Endothelial cell of umbilical vein (primary cell): ENCODE measurements around the gene DNAJC25. TPM values are rescaled to one million over a fixed set of nuclear protein-coding genes. Genes with fewer than 3 reads are reported as not detected.

Experiments used
- BruUV-seq: library from RNA; stranded (reverse); fragments of 400-500 nt; replicated peaks from 2 replicates; lab custom pipeline; 2021; lab: Mats Ljungman, UMichigan
- CTCF ChIA-PET: fragments of 300-600, 350-600 bp; sonication (Branson Sonifier 250); formaldehyde crosslinking; loops from one replicate; lab custom pipeline; 2021; ENCODE audit warnings: antibody characterized with exemption, inconsistent platforms; lab: Charles Lee
- POLR2A ChIA-PET: fragments of 300-600, 350-600 bp; sonication (Branson Sonifier 250); formaldehyde crosslinking; loops from one replicate; lab custom pipeline; 2021; ENCODE audit warnings: antibody characterized with exemption, inconsistent platforms; lab: Charles Lee
- DNase-seq: peaks from one replicate; pipeline ENCODE4 v3.0.0-alpha.2; 2011; ENCODE audit warnings: low read depth, low spot score
- FAIRE-seq: peaks from 2 replicates; lab custom pipeline; 2011; peaks lifted over from hg19 to GRCh38; lab: Jason Lieb, UNC
- H2AFZ ChIP-seq: 2 replicates; pipeline ENCODE4 v1.6.0; 2012; ENCODE audit warnings: low read depth, low read length, control low read depth, inconsistent platforms
- H3K27ac ChIP-seq: 2 replicates; pipeline ENCODE4 v1.5.1; 2011; ENCODE audit warnings: low read depth, mild to moderate bottlenecking, control low read depth, low read length, moderate library complexity; ENCODE audit not compliant: insufficient read depth
- H3K27me3 ChIP-seq, 2 experiments: 2 replicates each; pipeline versions ENCODE4 v1.6.0 to v1.6.1; 2011; ENCODE audit warnings: low read length in 2 of 2, mixed read lengths in 1 of 2; ENCODE audit not compliant: control insufficient read depth in 2 of 2, insufficient read depth in 2 of 2
- H3K36me3 ChIP-seq, 2 experiments: 2 replicates in 1 of 2; 3 replicates in 1 of 2; pipeline ENCODE4 v1.5.1; 2011; ENCODE audit warnings: low read length in 2 of 2, mild to moderate bottlenecking in 1 of 2, moderate library complexity in 1 of 2; ENCODE audit not compliant: control insufficient read depth in 2 of 2, insufficient read depth in 2 of 2; ENCODE audit errors: extremely low read depth in 1 of 2
- H3K4me1 ChIP-seq: 3 replicates; pipeline ENCODE4 v1.5.1; 2011; ENCODE audit warnings: mild to moderate bottlenecking, low read length; ENCODE audit not compliant: control insufficient read depth, insufficient read depth; ENCODE audit errors: extremely low read depth
- H3K4me2 ChIP-seq: 2 replicates; pipeline ENCODE4 v1.6.1; 2011; ENCODE audit warnings: low read length, control low read depth, mixed read lengths; ENCODE audit not compliant: insufficient read depth
- H3K4me3 ChIP-seq, 3 experiments: fragments of 200-600 bp in 1 of 3; sonication (generic), shearing (Covaris generic) in 1 of 3; replicated peaks in 1 of 3; 2 replicates each; pipeline ENCODE4 v1.5.1; 2011 to 2016; ENCODE audit warnings: control low read depth in 3 of 3, low read length in 3 of 3, mild to moderate bottlenecking in 2 of 3, inconsistent platforms in 1 of 3, low read depth in 1 of 3, moderate library complexity in 1 of 3; ENCODE audit not compliant: insufficient read depth in 1 of 3
- H3K79me2 ChIP-seq: 2 replicates; pipeline ENCODE4 v1.6.0; 2012; ENCODE audit warnings: low read length, inconsistent platforms; ENCODE audit not compliant: control insufficient read depth, insufficient read depth
- H3K9ac ChIP-seq: replicated peaks from 2 replicates; pipeline ENCODE3; 2011; ENCODE audit warnings: low read length, control low read depth; ENCODE audit not compliant: insufficient read depth; ENCODE audit errors: extremely low read depth
- H3K9me1 ChIP-seq: replicated peaks from 3 replicates; pipeline ENCODE4 v1.6.0; 2011; ENCODE audit warnings: mild to moderate bottlenecking, low read length; ENCODE audit not compliant: control insufficient read depth, insufficient read depth; ENCODE audit errors: extremely low read depth
- H3K9me3 ChIP-seq: replicated peaks from 2 replicates; pipeline ENCODE4 v1.5.1; 2012; ENCODE audit warnings: low read length, inconsistent platforms; ENCODE audit not compliant: control insufficient read depth, insufficient read depth
- H4K20me1 ChIP-seq: replicated peaks from 2 replicates; pipeline ENCODE3; 2011; ENCODE audit warnings: mild to moderate bottlenecking, low read length; ENCODE audit not compliant: control insufficient read depth, insufficient read depth; ENCODE audit errors: extremely low read depth
- CTCF ChIP-seq, 2 donors: IDR thresholded peaks; 1 replicate in 1 of 2; 2 replicates in 1 of 2; pipeline ENCODE4 v1.5.1; 2011; ENCODE audit warnings: low read length in 2 of 2, mild to moderate bottlenecking in 2 of 2, moderate library complexity in 2 of 2, control low read depth in 1 of 2, inconsistent platforms in 1 of 2, low read depth in 1 of 2; ENCODE audit not compliant: insufficient read depth in 1 of 2; ENCODE audit errors: extremely low read depth in 1 of 2
- EZH2 ChIP-seq: IDR thresholded peaks from 2 replicates; pipeline ENCODE4 v1.6.1; 2012; ENCODE audit warnings: borderline replicate concordance, low read depth, mild to moderate bottlenecking, moderate library complexity, low read length, inconsistent platforms; ENCODE audit not compliant: severe bottlenecking
- FOS ChIP-seq: IDR thresholded peaks from 2 replicates; pipeline ENCODE4 v1.6.1; 2011; ENCODE audit warnings: mild to moderate bottlenecking, low read length, moderate library complexity, borderline replicate concordance; ENCODE audit not compliant: insufficient read depth
- GATA2 ChIP-seq: IDR thresholded peaks from 2 replicates; pipeline ENCODE4 v1.7.0; 2011; ENCODE audit warnings: low read depth, mild to moderate bottlenecking, moderate library complexity, mixed read lengths, low read length; ENCODE audit not compliant: insufficient read length, insufficient read depth
- JUN ChIP-seq: IDR thresholded peaks from 2 replicates; pipeline ENCODE4 v1.6.1; 2011; ENCODE audit warnings: borderline replicate concordance, low read depth; ENCODE audit not compliant: insufficient read length, insufficient read depth
- MAX ChIP-seq: IDR thresholded peaks from 2 replicates; pipeline ENCODE4 v1.6.1; 2011; ENCODE audit not compliant: insufficient read depth, insufficient read length
- MYC ChIP-seq: IDR thresholded peaks from one replicate; pipeline ENCODE4 v1.6.1; 2011; ENCODE audit warnings: mild to moderate bottlenecking, low read depth, low read length
- POLR2A ChIP-seq: IDR thresholded peaks from 2 replicates; pipeline ENCODE4 v1.6.1; 2012; ENCODE audit warnings: low read depth, mild to moderate bottlenecking, control low read depth, low read length
- POLR2AphosphoS5 ChIP-seq: IDR thresholded peaks from 2 replicates; pipeline ENCODE4 v1.6.1; 2012; ENCODE audit warnings: low read depth, mild to moderate bottlenecking, control low read depth, low read length, moderate library complexity; ENCODE audit not compliant: insufficient read depth
- dilution Hi-C: fragments of 300-500 bp; cut with MboI; formaldehyde crosslinking; loops from one replicate; pipeline ENCODE4 v1.15.0; 2019; ENCODE audit warnings: low sequenced_read_pairs; ENCODE audit not compliant: extremely low pct_ligation_motif_present
- intact Hi-C: fragments of 100-400 bp; cut with micrococcal nuclease; formaldehyde crosslinking; loops from one replicate; pipeline ENCODE4 v1.10.0; 2022
- polyA plus RNA-seq, 4 experiments: library from polyadenylated mRNA; depleted of rRNA in 3 of 4; stranded (reverse) in 3 of 4; unstranded in 1 of 4; fragments of >200 nt; gene quantifications; 2 replicates each; pipeline versions ENCODE4 v1.2.1 to v1.2.3, GENCODE V29; 2011 to 2012; ENCODE audit warnings: missing spikeins in 1 of 4
- total RNA-seq: library from RNA; stranded (reverse); gene quantifications from 2 replicates; pipeline ENCODE4 v1.2.3, GENCODE V29; 2021

Gene DNAJC25
- total and polyA plus RNA-seq, 2 donors (not counting 3 experiments of a cell fraction or from before 2014, with no cell fraction given) = 1.7 to 5.5 TPM

GRCh38 chr9:111628411-111628810 is 2.7 kb upstream of the DNAJC25 start:
- Histone ChIP-seq H3K27me3 (no peaks in the 10 kb centered on the region), H3K9ac (no peak overlapping the region), H3K79me2 (peaks cover 20% of the 10 kb centered on the region), H3K4me1 (peaks cover 20% of the 10 kb centered on the region), H2AFZ (no peak overlapping the region), H3K27ac (no peak overlapping the region), H3K36me3 (no peaks in the 10 kb centered on the region), H3K4me2 (no peak overlapping the region), H3K9me3 (no peaks in the 10 kb centered on the region), H3K4me3 (no peak overlapping the region), H4K20me1 (peaks cover 4% of the 10 kb centered on the region), H3K9me1 (no peaks in the 10 kb centered on the region)
- intact Hi-C loops (no loop called here), dilution Hi-C loops (no loop called here)
- TF ChIP-seq GATA2 (no peak), CTCF (IDR thresholded peaks at IDR 0.05; ENCODE audit: extremely low read depth in 1 of 2, insufficient read depth in 1 of 2, low read depth in 1 of 2, low read length in 2 of 2) (no peak), JUN (no peak), MYC (no peak), EZH2 (no peak), FOS (no peak), POLR2AphosphoS5 (no peak), POLR2A (no peak), MAX (no peak)
- no peak for FAIRE-seq
- POLR2A ChIA-PET = no interaction called here
- BruUV-seq = no TSS peak
- CTCF ChIA-PET = interaction anchor here (1.0 to 1.7 kb wide), 2 partner anchors 12 to 131 kb away, joined by 3 read pairs; no protein-coding TSS in a partner anchor
- no peak for DNase-seq
